GM19468 (cell line): ENCODE results near the gene UFM1.
"Not testable (repeated sequence)": the region's sequence is repeated elsewhere in the genome, so short reads cannot be mapped to it uniquely, and the experiment has no call there.

Experiments used
- ATAC-seq: cut with Tn5 transposase; IDR thresholded peaks from one replicate; pipeline ENCODE4 v1.9.1; 2021; ENCODE audit warnings: mild to moderate bottlenecking, moderate library complexity, moderate number of reproducible peaks; ENCODE audit not compliant: unreplicated experiment; ENCODE audit errors: extremely low read depth

The UFM1 gene

GRCh38 chr13:38349390-38350113, at the start of gene UFM1:
Gene UFM1 (plus strand): TSS chr13:38349851. CDS start chr13:38349920, 69 bp downstream.
- peak; percentile 81 for ATAC-seq

- ATAC-seq, result no peak
These were observed 48.4 kb upstream of the UFM1 start for GRCh38 chr13:38301236-38301635.

- no peak for ATAC-seq
These were observed 45.8 kb upstream of the UFM1 start for GRCh38 chr13:38303816-38304320.

GRCh38 chr13:38308736-38309135, 40.9 kb upstream of the UFM1 start:
- ATAC-seq, result no peak

GRCh38 chr13:38309397-38309796, 40.3 kb upstream of the UFM1 start:
- no peak for ATAC-seq

- ATAC-seq, result not testable (repeated sequence)
These were observed 38.5 kb upstream of the UFM1 start for GRCh38 chr13:38311175-38311574.

GRCh38 chr13:38316129-38316528, 33.5 kb upstream of the UFM1 start:
- no peak for ATAC-seq

- ATAC-seq, result no peak
These were observed 28.0 kb upstream of the UFM1 start for GRCh38 chr13:38321654-38322053.

- ATAC-seq, result no peak
These were observed 24.2 kb upstream of the UFM1 start for GRCh38 chr13:38325426-38325825.

GRCh38 chr13:38328699-38329098, 21.0 kb upstream of the UFM1 start:
- ATAC-seq, result no peak

GRCh38 chr13:38334845-38335244, 14.8 kb upstream of the UFM1 start:
- no peak for ATAC-seq

- no peak for ATAC-seq
These were observed 11.6 kb upstream of the UFM1 start for GRCh38 chr13:38338089-38338488.

- ATAC-seq, result no peak
These were observed 9.0 kb upstream of the UFM1 start for GRCh38 chr13:38340624-38341023.

GRCh38 chr13:38341149-38341692, 8.4 kb upstream of the UFM1 start:
- ATAC-seq, result no peak

- ATAC-seq, result no peak
These were observed 2.9 kb upstream of the UFM1 start for GRCh38 chr13:38346764-38347163.

- ATAC-seq, result no peak
These were observed 726 bp upstream of the UFM1 start for GRCh38 chr13:38348861-38349389.

GRCh38 chr13:38350114-38350617, 515 bp downstream of the UFM1 start:
- ATAC-seq, result no peak

GRCh38 chr13:38355595-38356119, 6.0 kb downstream of the UFM1 start:
- no peak for ATAC-seq

- ATAC-seq, result no peak
These were observed 9.0 kb downstream of the UFM1 start for GRCh38 chr13:38358684-38359083.

GRCh38 chr13:38361542-38362262, 12.1 kb downstream of the UFM1 start:
- no peak for ATAC-seq

- ATAC-seq, result no peak
These were observed 13.6 kb downstream of the UFM1 start for GRCh38 chr13:38363219-38363618.
